Tibial nerve (tissue), 3 donors: Measurements from ENCODE around the gene CAMKK2.

Experiments used
- CTCF ChIP-seq, 5 experiments: fragments of 200-600 bp in 3 of 5; fragments of 450-650 bp in 2 of 5; sonication (generic) in 3 of 5; IDR thresholded peaks; one replicate each; pipeline ENCODE4 v1.5.1; 2016 to 2019; ENCODE audit warnings: antibody characterized with exemption in 5 of 5, mild to moderate bottlenecking in 3 of 5, moderate library complexity in 2 of 5
- POLR2A ChIP-seq, 2 donors: fragments of 450-650 bp; IDR thresholded peaks; one replicate each; pipeline ENCODE4 v1.6.1; 2017; ENCODE audit warnings: antibody characterized with exemption in 2 of 2, mild to moderate bottlenecking in 2 of 2, moderate library complexity in 2 of 2

DNA sequence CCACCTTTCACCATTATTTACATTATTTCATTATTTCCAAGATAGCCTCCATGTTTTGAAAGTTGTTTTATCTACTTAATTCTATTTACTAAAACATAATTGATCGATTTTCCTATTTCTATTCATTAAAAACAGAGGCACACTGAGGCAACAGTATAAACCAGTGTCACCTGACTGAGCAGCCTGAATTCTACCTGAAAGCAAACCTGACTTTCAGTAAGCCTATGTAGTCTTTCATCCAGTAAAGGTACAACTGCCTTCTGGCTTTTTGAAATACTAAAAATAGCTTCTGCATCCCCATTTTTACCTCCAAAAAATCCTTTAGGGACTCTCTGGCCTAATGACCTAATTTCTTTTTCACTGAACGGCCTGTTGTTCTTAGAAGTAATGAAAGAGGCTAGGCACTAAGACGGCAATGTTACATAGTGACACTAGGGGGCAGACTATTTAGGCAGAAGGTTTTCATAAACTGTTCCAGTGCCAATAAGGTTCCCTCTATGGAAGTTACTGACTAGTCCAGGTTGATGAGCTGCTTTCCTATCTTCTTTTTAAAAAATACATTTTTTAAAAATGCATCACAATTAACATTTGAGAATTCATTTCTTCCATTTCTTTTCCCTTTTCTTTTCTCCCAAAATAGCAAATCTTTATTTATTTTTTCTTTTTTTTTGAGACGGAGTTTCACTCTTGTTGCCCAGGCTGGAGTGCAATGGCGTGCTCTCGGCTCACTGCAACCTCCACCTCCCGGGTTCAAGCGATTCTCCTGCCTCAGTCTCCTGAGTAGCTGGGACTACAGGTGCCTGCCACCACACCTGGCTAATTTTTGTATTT lies 38.2 kb upstream of the CAMKK2 start:
- peak; percentile 75 to 90 (median 80) for TF ChIP-seq CTCF (IDR thresholded peaks at IDR 0.05)
- TF ChIP-seq POLR2A (IDR thresholded peaks at IDR 0.05) = no peak
